HG03066 (cell line): Measurements from ENCODE around the gene PTPRG.

Source experiments
- ATAC-seq: cut with Tn5 transposase; IDR thresholded peaks from one replicate; pipeline ENCODE4 v1.9.1; 2021; ENCODE audit warnings: low read depth; ENCODE audit not compliant: unreplicated experiment

The PTPRG gene

DNA sequence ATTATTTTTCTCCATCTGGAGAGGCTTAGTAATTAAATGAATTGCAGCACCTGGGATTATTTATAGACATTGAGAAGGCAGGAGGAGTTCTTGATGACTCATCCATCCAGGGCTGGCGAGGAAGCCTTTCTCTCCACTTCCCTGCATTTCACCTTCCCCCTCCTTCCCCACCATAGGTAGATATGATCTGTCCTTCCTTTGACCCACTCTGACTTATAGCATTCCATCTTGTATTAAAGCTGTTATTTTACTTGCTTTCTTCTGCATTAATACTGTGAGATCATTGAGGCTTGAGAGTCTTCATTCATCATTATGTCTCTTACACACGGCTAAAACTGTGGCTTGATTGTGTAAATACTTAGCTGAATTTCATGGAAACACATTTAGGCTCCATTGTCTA is 523.2 kb downstream of the PTPRG start:
- no peak for ATAC-seq

DNA sequence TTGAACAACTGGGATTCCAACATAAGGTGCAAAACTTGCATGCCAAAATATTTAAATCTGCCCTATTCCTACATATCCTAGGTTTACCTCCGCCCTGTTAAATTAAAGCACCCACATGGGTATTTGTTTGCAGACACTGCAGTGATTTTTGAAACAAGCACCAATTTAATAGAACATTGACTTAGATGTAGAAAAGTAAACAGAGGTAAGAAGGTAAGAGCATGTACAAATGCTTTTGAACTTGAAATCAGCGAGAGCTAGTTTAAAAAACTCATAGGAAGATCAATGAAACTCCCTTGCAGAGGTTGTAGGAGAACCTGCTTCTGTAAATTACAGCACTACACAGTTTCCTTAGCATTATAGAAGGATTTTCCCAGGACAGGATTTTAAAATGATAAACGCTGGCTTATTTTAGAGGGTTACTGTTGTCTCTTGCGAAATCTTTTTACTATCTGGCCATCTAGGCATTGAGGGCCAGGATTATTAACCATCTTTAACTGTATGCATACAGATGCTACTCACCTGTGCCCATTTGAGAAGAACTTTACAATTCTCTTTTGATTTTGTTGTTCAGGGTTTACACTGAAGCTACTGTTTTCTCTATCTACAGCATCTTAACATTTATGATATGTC is 527.2 kb downstream of the PTPRG start:
- ATAC-seq, result no peak

DNA sequence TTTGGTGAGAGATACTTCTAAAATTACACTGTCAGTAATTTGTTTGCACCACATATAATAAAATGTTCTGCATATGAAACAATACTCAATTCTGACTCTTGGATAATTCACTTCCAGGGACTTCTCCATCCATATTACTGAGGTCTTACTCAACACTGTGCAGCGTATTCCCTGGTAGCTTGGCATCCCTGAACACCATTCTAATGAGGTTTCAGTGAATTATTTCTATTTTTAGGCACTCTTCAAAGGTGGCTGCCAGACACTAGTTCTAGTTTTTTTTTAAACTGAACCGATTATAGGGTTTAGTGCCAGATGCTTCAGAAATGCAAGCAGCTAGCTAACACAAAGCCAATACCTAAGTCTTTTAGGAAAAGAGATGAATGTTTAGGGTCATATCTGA is 528.7 kb downstream of the PTPRG start:
- no peak for ATAC-seq

DNA sequence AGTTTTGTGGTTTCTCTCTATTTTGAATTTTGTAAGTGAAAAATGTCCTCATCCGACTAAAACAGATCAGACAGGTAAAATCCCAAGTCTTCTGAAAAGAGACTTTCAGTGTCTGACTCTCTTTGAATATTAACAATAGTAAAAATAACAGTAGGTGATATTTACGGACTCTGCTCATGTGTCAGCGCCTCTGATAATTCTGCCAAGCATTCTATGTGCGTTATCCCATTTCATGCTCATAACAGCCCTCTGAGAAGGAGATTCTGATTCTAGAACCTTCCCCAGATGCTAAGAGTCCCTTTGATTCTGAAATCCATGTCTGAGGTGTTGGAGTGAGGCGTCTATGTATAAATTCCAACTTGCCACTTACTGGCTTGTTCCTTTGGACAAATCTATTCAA is 529.1 kb downstream of the PTPRG start:
- no peak for ATAC-seq

DNA sequence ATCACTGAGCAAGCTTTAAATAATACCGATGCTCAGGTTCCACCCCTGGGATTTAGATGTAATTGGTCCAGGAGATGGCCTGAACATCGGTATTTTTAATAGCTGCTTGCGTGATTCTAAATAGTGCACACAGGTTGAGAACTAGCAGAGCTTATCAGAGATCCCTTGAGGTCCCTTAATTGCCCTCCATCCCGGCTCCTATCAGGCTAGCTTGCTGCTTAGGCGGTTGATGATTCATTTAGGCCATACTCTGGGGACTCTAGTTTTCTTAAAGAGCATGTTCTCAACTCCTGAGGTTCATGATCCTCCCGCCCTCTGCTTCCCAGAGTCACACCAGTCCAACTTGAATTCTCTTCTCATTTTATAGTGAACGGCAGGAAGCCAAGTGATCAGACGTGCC is 531.7 kb downstream of the PTPRG start:
- no peak for ATAC-seq

DNA sequence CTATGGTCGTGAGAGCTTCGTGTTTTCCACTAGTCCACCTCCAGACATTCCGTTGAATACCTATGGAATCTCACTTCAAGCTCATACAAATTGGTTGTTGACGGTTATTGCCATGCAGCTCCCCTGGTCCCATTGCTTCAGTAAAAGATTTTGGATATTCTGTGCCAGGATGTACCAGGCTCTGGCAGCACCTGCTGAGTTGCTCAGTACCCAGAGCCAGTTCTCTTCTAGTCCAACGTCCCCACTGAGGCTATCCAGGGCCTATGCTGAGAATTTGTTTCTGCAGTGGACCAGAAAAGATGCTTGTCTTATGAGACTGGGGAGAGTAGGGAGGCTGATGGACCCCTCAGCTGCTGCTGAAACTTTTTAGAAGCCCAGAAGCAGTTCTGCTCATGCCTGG is 533.1 kb downstream of the PTPRG start:
- no peak for ATAC-seq

DNA sequence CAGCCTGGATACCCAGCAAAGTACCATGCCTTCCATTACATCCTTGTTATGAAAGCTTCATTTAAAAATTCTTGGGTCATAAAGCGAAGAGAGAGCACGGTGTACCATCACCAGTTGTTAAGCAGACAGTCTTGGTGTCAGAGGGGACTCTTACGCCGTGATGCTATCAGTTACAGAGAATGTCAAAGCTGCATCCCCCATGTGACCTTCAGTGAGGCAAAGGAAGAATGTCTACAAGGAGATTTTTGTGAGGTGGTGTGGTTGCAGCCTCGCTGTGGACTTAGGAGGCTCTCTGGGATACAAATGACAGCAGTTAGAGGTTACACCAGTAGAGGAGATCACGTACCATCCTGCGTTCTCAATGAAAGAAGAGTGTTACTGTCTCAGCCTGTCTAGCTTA is 533.7 kb downstream of the PTPRG start:
- no peak for ATAC-seq

DNA sequence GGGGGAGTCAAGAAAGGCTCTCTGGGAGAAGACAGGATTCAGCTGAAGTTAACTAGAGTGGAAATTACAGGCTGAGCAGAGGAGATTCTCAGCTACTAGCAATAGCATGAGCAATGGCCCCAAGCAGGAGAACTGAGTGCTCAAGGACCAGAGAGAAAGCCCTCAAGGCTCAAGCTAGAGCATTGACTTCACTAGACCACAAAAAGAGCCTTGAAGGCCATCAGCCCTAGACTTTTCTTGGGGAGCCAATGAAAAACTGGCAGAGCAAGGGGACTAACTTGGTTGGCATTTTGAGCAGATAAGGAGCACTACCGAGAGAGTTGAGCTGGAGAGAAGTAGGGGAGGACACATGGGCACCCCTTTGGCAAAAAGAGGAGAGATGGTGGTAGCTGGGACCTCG is 534.4 kb downstream of the PTPRG start:
- no peak for ATAC-seq

DNA sequence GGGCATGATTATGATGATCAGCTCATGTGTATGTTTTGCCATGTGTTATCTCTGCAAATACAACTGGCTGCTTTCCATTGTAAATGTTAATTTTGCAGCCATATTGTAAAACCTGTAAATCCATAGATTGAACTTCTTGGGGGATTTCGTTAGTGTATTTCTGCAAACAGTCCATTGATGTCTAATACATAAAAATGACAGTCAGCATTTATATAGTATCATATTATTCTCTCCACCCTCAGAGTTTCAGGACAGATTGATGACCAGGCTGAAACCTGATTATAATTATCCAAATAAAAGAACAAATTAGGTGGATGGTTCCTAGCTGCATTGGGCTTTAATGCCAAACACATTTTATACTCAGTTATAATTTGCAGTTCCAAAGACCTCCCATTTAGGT is 535.1 kb downstream of the PTPRG start:
- ATAC-seq, result no peak

DNA sequence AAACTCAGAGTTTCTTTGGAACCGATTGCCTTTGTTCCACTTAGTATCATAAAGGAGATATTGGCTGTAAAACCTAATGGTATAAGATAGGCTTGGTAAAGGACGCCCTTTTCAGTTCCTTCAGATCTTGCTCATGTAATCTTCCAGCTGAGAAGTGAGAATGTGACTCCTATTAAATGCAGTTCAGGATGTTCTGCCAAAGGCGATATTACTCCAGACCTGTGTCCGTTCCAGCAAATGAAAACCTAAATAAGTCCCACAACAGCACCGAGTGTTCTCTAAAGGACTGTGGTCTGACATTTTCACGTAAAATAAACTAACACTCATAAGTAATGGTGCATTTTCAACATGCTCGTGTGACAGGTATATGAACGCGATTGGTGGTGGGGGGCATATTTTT is 535.8 kb downstream of the PTPRG start:
- no peak for ATAC-seq

DNA sequence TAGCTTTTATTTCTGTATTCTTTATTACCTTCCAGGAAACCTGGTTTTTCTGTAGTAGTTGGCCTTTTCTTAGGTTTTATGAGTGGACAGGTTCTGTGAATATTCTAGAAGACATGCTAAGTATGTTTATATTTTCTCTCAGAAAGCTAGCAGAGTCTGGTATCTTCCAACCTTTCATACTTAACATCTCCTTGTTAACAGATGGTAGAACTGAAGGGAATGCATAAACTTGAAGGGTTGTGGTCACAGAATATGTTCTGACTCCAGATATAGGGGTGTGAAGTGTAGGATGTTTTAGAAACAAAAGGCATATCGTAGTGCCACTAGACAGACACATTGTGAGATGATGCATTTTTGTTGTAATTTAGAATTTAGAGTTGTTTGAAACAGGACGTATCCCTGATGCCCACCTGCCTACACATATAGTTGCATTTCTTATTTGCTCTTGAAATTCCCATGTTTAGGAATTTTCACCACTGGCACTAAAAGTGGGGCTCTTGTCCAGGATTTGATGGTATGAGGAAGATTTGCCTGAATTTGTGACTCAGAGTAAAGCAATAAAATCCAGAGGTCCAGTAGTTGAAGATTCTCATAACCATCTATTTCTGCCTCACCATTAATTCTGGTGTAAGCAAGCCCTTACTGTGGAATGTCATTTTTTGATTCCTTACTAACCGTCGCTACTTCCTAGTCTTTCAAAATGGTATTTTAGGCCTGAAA is 537.4 kb downstream of the PTPRG start:
- no peak for ATAC-seq

DNA sequence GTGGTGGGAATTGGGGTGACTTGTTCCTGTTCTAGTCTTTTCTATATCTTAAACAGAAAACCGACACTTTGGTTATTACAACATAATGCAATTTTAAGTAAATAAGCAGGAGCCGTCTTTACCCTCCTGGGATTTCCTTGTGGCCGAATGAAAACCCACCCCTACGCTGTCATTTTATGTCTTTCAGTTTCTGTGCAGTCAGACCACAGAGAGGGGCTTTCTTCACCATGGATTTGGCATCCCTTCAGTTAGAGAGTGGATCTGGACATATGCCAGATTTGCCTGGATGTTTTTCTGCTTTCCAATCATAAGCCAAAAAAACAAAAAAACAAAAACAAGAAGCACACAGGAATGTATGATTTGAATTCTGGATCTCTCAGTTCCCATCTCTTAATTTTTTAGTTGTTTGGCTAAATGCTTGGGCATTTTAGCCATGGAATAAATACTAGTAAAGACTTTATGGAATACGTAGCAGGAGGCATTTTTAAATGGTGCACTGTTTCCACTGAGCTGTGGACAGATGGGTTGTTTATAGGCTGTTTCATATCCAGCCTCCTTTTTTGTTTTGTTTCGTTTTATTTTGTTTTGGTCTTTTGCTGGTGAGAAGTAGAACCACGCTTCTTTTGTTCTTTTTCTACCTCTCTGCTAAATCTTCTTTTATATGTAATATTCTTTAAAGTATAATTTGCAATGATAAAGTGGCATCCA is 539.1 kb downstream of the PTPRG start:
- no peak for ATAC-seq

DNA sequence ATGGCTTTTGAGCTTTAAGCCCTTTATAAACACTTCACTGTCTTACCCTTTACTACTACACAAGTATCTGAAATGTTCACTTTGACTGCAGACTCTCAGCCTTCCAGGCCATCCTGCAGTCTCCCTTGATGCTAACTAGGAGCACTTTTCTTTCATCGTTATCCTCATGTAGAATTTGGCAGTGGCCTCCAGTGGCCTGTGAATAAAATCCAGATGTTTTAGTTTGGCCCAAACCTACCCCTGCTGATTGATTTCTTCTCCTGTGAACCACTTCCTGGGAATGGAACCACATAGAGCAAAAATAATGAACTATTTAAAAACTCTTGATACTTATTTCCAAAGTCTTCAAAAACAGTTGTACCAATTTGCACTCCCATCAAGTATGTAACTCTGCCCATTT is 540.1 kb downstream of the PTPRG start:
- no peak for ATAC-seq

DNA sequence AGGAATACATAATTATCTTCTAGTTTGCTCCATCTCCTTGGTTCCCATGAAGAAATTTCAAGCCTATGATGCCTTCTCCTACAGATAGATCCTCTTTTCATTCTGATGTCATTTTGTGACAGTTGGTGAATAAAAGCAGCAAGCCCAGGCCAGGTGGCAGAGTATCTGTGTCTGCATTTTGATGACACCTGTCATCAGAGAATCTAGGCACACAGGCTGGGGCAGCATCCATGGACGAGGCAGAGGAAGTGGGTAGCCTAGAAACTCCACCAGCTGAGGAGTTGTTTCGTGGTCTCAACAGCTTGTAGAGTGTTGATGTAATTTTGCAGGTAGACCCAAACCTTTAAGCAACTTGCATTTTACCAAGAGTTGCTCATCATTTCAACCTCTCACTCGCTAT is 542.2 kb downstream of the PTPRG start:
- no peak for ATAC-seq

DNA sequence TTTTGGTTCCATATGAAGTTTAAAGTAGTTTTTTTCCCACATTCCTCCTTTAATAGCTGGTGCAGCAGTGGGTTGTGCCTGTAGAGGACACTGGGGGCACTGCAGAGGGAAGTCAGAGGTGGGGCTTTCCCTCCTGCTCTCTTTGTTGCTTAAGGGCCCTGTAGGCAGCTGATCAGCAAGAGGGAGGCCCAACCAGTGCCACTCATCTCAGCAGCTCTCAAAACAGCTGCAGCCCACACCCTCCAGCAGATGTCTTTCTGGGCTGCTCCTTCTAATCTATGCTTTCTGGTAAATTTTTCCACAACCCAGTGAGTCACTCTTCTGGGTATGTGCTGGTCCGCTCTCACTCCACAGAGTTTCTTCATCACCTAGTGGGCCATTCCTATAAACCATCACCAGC is 548.2 kb downstream of the PTPRG start:
- no peak for ATAC-seq

DNA sequence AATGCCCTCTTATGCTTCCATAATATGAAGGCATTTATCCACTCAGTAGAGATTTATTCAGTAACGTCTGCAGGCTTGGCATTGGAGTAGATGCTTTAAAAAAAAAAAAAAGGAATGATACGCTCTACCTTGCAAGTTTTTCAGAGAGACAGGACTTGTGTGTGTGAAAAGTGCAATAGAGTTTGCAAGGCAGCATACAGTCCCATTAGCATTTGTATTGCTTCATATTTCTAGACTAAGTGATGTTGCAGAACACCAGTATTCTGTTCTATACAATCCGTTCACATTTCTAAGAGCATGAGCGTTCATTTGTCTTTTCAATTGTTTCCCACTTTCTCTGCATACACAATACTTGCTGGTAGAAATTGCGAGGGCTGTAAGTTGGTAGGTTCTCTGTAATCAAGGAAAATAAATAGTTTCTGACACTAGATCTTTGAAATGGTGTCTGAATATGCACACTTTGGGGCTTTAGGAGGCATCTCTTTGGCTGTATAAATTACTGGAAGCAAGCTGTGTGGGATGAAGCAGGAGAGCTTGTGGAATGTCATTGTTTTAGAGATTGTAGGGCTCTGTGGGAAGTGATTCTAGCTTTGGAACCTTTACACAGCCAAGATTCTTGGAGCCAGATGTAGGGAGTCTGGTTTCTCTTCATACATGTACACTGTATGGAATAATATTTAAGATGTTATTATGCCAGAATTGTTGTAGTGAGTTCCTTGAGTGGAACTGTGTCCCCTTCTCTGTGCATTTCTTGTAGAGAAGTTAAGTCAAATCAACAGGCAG is 549.3 kb downstream of the PTPRG start:
- ATAC-seq, result no peak

DNA sequence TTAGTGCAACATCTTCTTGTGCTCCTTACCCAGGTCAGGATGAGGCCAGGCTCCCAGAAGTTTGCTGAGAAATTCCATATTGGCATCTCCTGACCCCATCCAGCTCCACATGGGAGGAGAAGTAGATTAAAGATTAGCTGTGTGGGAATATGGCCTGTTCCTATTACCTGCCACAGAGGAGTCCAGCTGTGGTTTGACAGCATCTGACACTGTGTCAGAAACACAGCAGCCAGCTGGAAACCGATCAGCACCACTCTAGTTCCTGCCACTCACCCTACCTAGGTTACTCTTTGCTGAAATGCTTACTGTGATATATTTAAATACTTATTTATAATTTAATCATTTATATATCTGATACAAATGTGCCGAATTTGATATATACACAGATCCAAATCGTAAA is 551.7 kb downstream of the PTPRG start:
- no peak for ATAC-seq

DNA sequence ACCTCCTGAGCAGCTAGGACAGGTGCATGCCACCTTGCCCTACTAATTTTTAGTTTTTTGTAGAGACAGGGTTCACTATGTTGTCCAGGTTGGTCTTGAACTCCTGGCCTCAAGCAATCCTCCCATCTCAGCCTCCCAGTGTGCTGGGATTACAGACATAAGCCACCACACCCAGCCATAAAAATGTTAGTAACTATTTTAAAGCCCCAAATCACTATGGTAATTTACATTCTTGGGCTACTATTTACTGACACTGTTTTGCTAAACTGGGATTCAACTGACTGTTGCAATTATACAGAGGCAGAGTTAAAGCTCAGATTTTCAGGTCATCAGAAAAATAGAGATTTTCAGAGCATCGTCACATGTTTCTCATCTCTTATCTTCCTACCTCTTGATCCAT is 553.4 kb downstream of the PTPRG start:
- ATAC-seq, result no peak

DNA sequence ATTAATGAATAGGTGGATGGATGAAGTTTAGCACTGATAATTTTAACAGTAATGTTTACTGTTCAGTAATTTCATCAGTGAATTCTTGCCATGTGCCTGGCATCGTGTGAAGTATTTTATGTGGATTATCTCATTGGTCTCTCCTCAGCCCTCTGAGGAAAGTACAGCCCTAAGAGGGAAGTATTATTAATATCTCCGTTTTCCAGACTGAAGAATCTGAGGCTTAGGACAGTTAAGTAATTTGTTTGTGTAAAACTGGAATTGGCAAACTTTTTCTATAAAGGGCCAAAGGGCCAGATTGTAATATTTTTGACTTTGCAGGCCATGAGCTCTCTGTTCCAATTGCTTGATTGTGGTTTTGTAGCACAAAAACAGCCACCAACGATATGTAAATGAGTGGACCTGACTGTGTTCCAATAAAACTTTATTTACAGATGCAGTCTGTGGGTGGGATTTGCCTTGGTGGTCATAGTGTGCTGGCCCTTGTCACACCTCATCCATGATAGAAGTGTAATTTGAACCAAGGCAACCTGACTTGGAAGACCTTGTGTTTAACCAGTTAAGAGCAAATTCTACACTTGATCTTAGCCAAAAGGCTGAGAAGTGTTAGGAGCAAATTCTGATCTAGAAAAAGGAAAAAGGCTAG is 556.7 kb downstream of the PTPRG start:
- ATAC-seq, result no peak

DNA sequence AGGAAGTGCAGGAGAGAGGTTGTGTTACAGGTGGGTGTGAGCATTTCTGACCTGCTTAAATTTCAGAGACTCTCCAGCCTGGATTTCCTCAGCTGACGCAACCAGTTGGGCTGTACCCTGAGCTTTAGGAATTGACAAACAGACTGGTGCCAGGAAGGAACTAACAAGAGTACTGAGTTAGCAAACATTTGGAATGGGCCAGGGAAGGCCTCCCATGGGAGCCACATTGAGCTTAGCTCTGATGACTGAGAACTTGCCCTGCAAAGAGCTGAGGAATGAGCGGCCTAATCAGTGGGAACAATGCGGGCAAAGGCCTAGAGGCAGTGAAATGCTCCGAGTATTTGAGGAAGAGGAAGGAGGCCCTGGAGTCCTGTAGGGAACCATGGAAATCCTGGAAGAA is 557.8 kb downstream of the PTPRG start:
- ATAC-seq, result no peak

DNA sequence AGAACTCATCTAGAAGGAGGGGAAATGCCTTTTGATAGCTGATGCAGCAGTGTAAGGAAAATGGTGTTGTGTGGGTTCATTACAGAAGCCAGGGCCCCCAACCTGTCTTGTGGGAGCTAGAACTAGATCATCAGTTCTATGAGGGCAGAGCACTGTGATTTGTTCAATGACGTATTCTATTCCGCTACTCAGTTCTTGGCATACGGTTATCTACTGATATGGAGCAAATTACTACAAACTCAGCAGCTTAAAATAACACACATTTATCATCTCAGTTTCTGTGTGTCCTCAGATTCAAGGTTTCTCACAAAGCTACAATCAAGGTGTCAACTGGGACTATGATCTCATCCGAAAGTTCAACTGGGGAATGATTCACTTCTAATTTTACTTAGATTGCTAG is 561.4 kb downstream of the PTPRG start:
- no peak for ATAC-seq
